HepG2 (cell line): ENCODE measurements around the gene SHOX.

Experiments
- ARNT2 ChIP-seq: sonication (generic); formaldehyde crosslinking; IDR thresholded peaks from 2 replicates; pipeline ENCODE4 v1.8.0; 2022; ENCODE audit warnings: mild to moderate bottlenecking, low read depth, missing genetic modification reagents, moderate library complexity
- ELF3 ChIP-seq: IDR thresholded peaks from 2 replicates; pipeline ENCODE4 v1.6.1; 2016; ENCODE audit warnings: missing genetic modification reagents, missing compliant biosample characterization
- FOSL2 ChIP-seq: sonication (generic); formaldehyde crosslinking; IDR thresholded peaks from 2 replicates; pipeline ENCODE4 v1.4.0; 2020; ENCODE audit warnings: missing genetic modification reagents
- HCFC1 ChIP-seq: fragments of 150-350 bp; IDR thresholded peaks from 2 replicates; pipeline ENCODE4 v1.6.1; 2014; ENCODE audit warnings: low read depth, low read length
- RNF2 ChIP-seq: fragments of 450-650 bp; conservative IDR thresholded peaks from 2 replicates; pipeline ENCODE4 v1.6.1; 2016; ENCODE audit warnings: low read depth
- SIN3A ChIP-seq: IDR thresholded peaks from 2 replicates; pipeline ENCODE4 v1.6.1; 2011; ENCODE audit warnings: low read depth, mild to moderate bottlenecking, control low read depth, low read length, borderline replicate concordance
- ZZZ3 ChIP-seq: sonication (generic); formaldehyde crosslinking; IDR thresholded peaks from 2 replicates; pipeline ENCODE4 v1.4.0; 2020; ENCODE audit warnings: missing genetic modification reagents, mild to moderate bottlenecking, borderline replicate concordance
- TF ChIP-seq, protein P1 (sequence below): sonication (generic); formaldehyde crosslinking; IDR thresholded peaks from 2 replicates; pipeline ENCODE4 v1.5.0; 2020; ENCODE audit warnings: mild to moderate bottlenecking, missing genetic modification reagents, borderline replicate concordance

DNA sequence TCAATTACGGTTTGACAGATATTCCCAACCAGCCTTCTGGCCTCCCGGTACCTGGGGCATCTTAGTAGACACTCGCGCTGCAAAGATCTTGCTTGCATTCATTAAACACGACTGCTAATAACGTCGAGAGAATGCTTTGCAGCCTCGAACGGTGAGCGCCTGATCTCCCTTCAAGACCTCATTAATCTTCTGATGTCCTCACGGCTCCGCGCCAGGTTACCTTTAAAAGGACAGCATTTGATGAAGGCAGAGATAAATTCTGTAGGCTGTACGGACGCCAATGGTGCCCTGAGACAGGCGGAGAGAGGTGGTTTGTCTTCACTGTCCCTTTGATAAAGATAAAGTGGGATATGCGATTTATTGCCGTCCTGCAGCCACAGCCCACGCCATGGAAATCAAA lies 64.2 kb downstream of the SHOX start:
- no peak for TF ChIP-seq SIN3A
- TF ChIP-seq, protein P1, sequence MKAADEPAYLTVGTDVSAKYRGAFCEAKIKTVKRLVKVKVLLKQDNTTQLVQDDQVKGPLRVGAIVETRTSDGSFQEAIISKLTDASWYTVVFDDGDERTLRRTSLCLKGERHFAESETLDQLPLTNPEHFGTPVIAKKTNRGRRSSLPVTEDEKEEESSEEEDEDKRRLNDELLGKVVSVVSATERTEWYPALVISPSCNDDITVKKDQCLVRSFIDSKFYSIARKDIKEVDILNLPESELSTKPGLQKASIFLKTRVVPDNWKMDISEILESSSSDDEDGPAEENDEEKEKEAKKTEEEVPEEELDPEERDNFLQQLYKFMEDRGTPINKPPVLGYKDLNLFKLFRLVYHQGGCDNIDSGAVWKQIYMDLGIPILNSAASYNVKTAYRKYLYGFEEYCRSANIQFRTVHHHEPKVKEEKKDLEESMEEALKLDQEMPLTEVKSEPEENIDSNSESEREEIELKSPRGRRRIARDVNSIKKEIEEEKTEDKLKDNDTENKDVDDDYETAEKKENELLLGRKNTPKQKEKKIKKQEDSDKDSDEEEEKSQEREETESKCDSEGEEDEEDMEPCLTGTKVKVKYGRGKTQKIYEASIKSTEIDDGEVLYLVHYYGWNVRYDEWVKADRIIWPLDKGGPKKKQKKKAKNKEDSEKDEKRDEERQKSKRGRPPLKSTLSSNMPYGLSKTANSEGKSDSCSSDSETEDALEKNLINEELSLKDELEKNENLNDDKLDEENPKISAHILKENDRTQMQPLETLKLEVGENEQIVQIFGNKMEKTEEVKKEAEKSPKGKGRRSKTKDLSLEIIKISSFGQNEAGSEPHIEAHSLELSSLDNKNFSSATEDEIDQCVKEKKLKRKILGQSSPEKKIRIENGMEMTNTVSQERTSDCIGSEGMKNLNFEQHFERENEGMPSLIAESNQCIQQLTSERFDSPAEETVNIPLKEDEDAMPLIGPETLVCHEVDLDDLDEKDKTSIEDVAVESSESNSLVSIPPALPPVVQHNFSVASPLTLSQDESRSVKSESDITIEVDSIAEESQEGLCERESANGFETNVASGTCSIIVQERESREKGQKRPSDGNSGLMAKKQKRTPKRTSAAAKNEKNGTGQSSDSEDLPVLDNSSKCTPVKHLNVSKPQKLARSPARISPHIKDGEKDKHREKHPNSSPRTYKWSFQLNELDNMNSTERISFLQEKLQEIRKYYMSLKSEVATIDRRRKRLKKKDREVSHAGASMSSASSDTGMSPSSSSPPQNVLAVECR (CRISPR knock-in tag) = no peak
- no peak for TF ChIP-seq ELF3
- no peak for TF ChIP-seq HCFC1
- no peak for TF ChIP-seq ARNT2 (CRISPR knock-in tag)
- no peak for TF ChIP-seq ZZZ3 (CRISPR knock-in tag)
- no peak for TF ChIP-seq FOSL2
- no peak for TF ChIP-seq RNF2
